Fibroblast of skin of left biceps (primary cell): ENCODE measurements around the gene CYP4B1.

ENCODE experiments used
- DNase-seq, 2 experiments: peaks; one replicate each; pipeline ENCODE4 v3.0.0-alpha.2; 2013; ENCODE audit warnings: low read depth in 2 of 2

The CYP4B1 gene

DNA sequence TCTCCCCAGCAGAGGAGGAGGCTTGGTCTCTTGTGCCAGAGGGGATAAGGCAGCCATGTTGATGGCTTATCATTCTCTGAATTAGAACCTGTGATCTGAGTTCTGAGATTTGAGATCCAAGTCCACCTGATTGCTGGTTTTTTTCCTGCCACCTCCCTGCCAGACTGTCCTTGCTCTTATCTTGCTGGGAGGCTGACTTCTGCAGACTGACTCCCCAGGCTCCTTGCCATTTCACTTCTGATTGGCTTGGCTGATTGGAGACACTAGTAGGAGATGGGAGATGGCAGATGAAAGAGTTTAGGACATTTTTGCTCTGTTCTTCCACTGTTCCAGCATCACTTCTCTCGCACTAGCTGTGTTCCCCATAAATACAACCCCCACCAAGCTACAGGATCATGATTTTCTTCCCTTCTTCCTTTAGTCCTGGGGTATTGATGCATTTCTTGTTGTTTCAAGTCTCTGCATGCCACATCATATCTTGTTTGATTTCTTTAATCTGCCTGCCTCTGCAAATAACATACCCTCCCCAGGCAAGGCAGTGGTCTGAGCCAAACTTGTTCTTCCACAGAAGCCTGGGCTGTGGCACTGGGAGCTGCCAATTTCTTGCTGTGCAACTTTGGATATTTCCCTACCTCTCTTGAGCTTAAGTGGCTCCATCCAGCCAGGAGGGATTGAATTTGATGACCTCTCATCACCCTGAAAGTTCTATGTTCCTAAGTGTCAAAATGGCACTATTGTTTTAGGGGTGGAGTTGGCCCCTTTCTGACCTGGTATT is 963 bp upstream of the CYP4B1 start:
- DNase-seq, result no peak

DNA sequence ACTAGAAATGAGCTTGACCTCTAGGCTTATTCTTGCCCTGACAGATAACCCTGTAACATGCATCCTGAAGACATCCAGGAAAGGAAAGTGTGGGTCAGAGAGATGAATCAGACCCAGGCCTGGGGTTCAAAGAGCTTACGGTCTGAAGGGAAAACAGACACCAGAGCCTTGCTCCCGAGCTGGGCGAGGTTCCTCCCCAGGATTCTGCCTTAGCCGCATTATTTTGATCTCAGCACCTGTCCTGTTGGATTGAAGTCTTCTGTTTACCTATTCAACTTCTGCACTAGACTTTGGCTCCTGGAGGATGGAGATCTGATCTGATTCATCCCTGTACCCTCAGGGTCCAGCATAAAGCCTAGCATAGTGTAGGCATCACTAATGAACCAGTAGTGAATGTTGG is 1.9 kb downstream of the CYP4B1 start:
- no peak for DNase-seq

- no peak for DNase-seq
Observed at GRCh38 chr1:46801323-46802055, 2.6 kb downstream of the CYP4B1 start.

GRCh38 chr1:46802081-46802480 is 3.2 kb downstream of the CYP4B1 start:
- DNase-seq, result no peak

GRCh38 chr1:46802901-46803574 is 4.2 kb downstream of the CYP4B1 start:
- DNase-seq, result no peak

DNA sequence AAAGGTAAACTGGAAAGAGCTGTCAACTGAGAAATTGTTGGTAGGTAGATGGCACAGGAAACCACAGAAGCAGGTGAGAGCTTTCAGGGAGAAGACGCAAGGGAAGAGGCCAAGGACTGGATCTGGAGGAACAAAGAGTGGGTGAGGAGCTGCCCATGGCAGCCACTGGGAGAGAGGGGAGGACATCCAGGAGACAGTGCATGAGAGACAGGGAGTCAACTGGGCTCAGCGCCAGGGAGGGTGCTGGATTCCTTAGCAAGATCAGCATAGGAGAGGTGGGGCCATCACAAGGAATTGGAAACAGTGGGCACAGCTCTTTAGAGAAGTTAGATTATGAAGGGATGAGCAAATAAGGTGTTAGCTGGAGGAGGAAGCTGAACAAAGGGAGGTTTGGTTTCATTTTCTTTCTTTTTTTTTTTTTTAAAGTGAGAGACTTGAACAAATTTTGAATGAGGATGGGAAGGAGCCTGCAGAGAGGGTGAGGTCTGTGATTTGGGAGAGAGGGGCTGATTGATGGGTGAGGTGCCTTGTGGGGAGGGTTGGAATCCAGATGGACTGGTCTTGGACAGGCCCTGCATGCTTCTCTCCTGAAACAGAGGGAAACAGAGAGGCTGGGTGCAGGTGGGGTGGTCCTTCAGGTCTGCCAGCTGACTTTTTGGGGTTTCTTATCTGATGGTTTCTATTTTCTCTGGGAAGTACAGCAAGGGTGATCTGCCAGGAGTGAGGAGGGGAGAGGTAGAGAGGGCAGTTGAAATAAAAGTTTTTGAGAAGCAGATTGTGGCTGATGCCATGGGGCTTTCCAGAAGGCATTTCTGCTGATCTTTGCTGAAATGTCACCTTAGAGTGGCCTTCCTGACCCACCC is 5.4 kb downstream of the CYP4B1 start:
- DNase-seq, result no peak

DNA sequence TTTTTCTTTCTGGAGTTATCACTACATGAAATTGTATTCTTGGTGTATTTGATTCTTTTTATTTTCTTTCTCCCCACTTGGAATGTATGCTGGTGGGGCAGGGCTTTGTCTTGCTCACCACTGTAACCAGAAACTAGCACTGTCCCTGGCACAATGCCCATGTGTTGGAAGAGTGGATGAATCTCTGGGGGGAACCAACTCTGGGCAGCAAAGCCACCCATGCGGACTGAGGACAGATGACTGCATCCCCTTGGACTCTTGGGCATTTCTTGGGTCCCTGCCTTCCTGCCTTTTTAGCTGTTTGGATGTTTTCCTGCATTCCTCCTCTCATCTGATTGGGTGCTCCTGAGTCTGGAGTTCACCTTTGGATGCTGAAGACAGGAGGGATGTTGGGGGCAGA is 6.1 kb downstream of the CYP4B1 start:
- no peak for DNase-seq

DNA sequence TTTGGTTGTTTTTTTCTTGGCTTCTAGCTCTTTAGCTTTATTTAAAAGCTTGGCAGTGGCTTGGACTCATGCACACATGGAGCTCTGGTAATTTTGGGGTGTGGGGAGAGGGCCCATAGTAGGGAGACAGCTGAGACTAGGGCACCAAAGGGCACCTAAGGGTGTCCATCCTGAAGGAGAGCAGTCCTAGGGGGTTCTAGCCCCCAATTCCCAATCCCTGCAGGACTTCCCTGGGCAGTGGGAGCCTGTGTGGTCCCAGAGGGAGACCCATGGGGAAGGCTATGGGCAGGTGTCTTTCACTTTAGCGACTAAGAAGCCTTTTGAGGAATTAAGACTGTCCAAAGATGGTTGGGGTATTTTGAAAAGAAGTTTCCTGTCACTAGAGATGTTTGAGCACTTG is 6.9 kb downstream of the CYP4B1 start:
- DNase-seq, result no peak

DNA sequence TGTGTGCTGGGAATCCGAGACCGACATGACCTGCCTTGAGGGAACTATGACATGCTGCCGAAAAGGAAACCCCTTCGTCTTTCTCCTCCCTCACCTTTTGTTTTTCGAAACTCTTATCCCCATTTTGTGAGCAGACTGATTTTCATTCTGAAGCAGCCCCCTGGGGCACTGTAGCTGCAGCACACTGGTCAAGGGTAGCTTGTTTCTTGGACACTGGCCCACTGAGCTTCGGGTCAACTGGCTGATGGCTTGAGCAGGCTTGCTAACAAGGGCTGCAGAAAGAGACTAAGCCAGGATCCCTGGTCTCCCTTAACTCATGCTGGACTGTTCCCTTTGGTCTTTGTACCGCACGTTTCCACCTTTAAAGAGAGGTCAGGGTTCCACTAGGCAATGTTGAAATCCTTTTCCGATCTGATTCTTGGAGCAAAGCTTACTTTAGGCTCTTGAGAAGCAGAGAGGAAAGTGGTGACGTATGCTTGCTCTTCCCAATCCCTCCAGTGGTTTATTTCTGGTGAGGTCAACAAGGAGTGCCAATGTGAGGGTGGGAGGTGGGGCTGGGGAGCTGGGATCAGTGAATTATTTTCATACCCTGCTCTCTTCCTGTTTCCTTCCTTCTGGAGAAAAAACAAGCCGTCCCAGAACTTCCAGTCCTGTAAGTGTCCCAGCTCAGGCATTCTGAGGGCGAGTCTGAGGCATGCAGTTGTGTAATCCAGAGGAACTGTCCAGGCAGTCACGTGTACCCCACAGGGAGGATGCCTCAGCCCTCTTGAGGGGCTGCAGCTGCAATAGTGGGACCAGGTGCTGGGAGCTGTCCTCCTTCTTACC is 7.6 kb downstream of the CYP4B1 start:
- no peak for DNase-seq

DNA sequence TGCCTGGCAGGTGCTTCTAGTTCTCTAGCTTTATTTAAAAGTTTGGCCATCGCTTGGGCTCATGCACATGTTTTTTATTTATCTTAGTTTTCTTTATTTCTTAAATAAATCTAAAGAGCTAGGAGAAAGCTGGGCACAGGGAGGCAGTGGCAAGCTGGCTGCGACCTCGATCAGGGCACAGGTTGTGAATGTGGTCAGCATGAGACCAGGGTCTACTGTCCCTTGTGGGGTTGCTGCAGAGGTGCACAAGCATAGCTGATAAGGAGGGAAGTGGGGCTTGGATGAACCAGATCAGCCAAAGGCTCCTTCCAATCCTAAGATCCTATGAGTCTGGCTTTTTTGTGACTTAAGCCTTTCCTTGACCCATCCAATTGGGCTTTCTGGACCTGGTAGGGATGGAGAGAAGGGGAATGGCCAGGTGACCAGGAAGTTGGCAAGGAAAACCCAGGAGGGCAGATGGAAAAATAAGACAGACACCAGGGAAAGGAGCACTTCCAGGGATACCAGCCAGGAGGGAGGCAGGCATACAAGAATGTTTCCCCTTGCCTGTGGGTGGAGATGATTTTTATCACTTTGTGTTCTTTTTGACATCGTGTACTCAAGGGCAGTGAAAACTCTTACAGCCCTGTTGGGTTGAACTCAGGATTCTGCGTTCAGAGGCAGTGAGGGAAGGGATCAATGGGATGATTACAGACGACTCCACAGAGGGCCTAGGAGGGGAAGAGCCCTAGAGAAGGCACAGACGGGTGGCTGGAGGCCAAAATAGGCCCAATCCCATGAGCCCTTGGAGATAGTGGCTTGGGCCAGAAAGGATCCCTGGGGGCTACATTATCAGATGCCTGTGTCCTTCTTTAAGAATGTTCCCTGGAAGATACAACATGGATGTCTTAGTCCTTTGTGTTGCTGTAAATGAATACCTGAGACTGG is 8.5 kb downstream of the CYP4B1 start:
- no peak for DNase-seq

GRCh38 chr1:46809071-46809470 is 10.2 kb downstream of the CYP4B1 start:
- DNase-seq, result no peak

- DNase-seq, result no peak
Observed at GRCh38 chr1:46809904-46810303, 11.1 kb downstream of the CYP4B1 start.

GRCh38 chr1:46810596-46810995 is 11.8 kb downstream of the CYP4B1 start:
- DNase-seq, result no peak

DNA sequence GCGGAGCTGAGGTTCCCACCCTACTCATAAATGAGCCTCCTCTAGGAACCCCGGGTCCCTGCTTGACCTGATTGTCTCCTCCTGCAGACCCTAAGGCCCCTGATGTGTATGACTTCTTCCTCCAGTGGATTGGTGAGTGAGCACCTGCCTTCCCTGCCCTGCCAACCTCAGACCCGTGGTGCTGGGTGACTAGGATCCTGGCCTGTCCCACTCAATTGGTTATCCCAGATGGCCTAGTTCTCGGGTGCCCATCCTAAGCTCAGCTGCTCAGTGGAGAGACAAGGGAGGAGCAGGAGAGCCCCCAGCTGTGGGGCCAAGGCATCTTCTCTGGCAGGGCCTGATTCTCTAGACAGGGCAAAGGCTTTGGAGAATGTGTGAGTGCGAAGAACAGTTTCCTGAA is 12.2 kb downstream of the CYP4B1 start:
- DNase-seq, result no peak

- DNase-seq, result no peak
Observed at GRCh38 chr1:46812065-46812963, 13.5 kb downstream of the CYP4B1 start.

DNA sequence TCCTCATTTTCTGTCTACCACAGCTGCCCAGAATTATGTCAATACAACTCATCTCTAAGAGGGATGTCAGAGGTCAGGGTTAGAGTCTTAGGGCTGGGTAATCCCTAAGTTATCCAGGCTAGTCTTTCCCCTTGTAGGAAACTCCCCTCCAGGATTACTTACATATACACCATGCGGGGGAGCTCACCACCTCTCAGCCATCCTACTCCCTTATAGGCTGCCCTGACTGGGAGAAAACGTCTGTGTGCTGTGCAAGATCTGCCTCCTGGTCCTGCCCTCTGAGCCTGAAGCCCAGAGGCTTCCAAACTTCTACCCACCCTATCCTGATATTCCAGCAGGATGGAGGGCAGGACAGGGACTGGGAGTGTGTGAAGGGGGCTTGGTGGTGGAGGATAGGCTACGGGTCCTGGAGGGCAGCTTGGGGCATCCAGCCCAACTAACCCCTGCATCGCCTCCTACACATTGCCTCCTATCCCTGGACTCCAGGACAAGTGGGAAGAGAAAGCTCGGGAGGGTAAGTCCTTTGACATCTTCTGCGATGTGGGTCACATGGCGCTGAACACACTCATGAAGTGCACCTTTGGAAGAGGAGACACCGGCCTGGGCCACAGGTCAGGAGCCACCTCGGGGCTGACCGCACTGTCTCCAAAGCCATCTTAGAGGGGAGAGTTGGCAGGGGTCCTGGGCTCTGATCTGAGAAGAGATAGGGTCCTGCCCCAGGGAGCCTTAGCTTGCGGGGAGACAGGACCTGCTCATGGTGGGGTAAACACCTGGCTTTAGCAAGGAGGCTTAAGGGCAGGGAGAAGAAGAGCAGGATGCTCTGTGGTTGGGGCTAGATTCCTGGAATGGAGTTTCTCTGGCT is 14.4 kb downstream of the CYP4B1 start:
- DNase-seq, result no peak

DNA sequence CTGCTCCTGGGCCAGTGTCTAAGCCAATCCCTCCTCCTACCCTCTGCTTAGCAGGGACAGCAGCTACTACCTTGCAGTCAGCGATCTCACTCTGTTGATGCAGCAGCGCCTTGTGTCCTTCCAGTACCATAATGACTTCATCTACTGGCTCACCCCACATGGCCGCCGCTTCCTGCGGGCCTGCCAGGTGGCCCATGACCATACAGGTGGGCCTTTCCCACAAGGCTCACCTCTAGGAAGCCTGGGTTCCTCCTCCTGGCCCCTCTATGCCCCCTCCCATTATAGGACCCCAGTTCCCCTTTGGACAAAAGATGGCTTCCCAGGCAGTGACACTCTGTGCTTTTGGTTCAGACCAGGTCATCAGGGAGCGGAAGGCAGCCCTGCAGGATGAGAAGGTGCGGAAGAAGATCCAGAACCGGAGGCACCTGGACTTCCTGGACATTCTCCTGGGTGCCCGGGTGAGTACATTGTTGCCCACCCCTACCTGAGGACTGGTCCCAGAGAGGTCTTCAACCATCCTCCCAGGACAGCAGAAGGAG is 15.1 kb downstream of the CYP4B1 start:
- DNase-seq, result no peak

DNA sequence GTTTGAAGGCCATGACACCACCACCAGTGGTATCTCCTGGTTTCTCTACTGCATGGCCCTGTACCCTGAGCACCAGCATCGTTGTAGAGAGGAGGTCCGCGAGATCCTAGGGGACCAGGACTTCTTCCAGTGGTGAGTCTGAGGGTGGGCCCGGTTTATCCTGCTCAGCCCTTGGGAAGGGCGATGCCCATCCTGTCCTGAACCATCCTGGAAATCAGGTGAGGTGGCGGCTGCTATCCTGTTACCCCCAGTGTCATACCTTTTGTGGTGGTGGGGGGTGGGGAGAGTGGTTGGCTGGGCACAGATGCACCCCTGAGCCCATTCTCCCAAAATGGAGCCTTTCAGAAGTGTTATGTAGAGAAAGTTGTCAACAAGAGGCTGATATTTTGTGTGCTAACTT is 16.3 kb downstream of the CYP4B1 start:
- no peak for DNase-seq
